ENCODE data around the gene LRRC9. TPM values are rescaled to one million over a fixed set of nuclear protein-coding genes. Genes with fewer than 3 reads are reported as not detected.

Gene LRRC9
- total and polyA plus RNA-seq, 2 of the 13 experiments (the other 11 are each of a cell fraction or from before 2014, with no cell fraction given) = 0.08 to 0.18 TPM

GRCh38 chr14:60085085-60085484, 165.1 kb downstream of the LRRC9 start:
- in situ Hi-C loops (cut with HindIII; ENCODE audit: extremely low pct_ligation_motif_present, low pct_unique_long_range_greater_than_20kb) (no loop called here), intact Hi-C loops (cut with micrococcal nuclease; ENCODE audit: unreplicated experiment) (no loop called here)
- ATAC-seq = no peak
- ChIA-PET CTCF (ENCODE audit: low intra/inter-chr PET ratio, low total read pairs) (no interaction called here), POLR2A (no interaction called here)
- Histone ChIP-seq H3K9me3 (ENCODE audit: low read length) (no peaks in the 10 kb centered on the region), H3K36me3 (replicated peaks in 1 of 2; ENCODE audit: control insufficient read depth in 1 of 2, insufficient read depth in 2 of 2, low read length in 2 of 2) (no peaks in the 10 kb centered on the region), H3K9ac (ENCODE audit: insufficient read depth, low read depth, low read length) (no peak overlapping the region), H3K4me3 (replicated peaks in 1 of 3; ENCODE audit: insufficient read depth in 1 of 3, low read depth in 2 of 3, low read length in 3 of 3) (no peak overlapping the region), H3K79me2 (ENCODE audit: insufficient read depth, low read length) (no peaks in the 10 kb centered on the region), H3K27me3 (ENCODE audit: control insufficient read depth in 1 of 2, insufficient read depth in 2 of 2, low read length in 2 of 2) (no peaks in the 10 kb centered on the region), H4K20me1 (ENCODE audit: insufficient read depth, low read length) (no peaks in the 10 kb centered on the region), H3K4me2 (ENCODE audit: low read depth, low read length) (no peak overlapping the region), H2AFZ (ENCODE audit: low read length) (no peak overlapping the region), H3K4me1 (ENCODE audit: insufficient read depth, low read length) (no peaks in the 10 kb centered on the region), H3K27ac (ENCODE audit: extremely low read length, insufficient read depth, low read length) (no peak overlapping the region)
- FAIRE-seq = no peak
- no peak for DNase-seq (ENCODE audit: low spot score)
- no TSS peak for BruUV-seq (replicated peaks)
- TF ChIP-seq CHD4 (IDR thresholded peaks at IDR 0.05; ENCODE audit: borderline replicate concordance, low read length) (no peak), NRL (CRISPR knock-in tag; IDR thresholded peaks at IDR 0.05; ENCODE audit: borderline replicate concordance) (no peak), CEBPB (IDR thresholded peaks at IDR 0.05; ENCODE audit: borderline replicate concordance, low read depth, low read length) (peak; percentile 35; the same call in 1 of the 2 replicates), NFKB2 (CRISPR knock-in tag; IDR thresholded peaks at IDR 0.05; ENCODE audit: borderline replicate concordance) (no peak)

- in situ Hi-C loops (cut with HindIII; ENCODE audit: extremely low pct_ligation_motif_present, low pct_unique_long_range_greater_than_20kb) = no loop called here
- H3K27ac ChIP-seq (ENCODE audit: extremely low read length, insufficient read depth, low read length) = no peak overlapping the region
- H3K79me2 ChIP-seq (ENCODE audit: insufficient read depth, low read length) = no peaks in the 10 kb centered on the region
- H3K27me3 ChIP-seq (ENCODE audit: control insufficient read depth in 1 of 2, insufficient read depth in 2 of 2, low read length in 2 of 2) = no peaks in the 10 kb centered on the region
- 46% methylated on average over 3 of the region's 3 CpGs for WGBS (ENCODE audit: low lambda C conversion rate)
- H3K9me3 ChIP-seq (ENCODE audit: low read length) = no peaks in the 10 kb centered on the region
- no peak overlapping the region for H3K4me3 ChIP-seq (replicated peaks in 1 of 3; ENCODE audit: insufficient read depth in 1 of 3, low read depth in 2 of 3, low read length in 3 of 3)
- H4K20me1 ChIP-seq (ENCODE audit: insufficient read depth, low read length) = no peaks in the 10 kb centered on the region
- H3K36me3 ChIP-seq (replicated peaks in 1 of 2; ENCODE audit: control insufficient read depth in 1 of 2, insufficient read depth in 2 of 2, low read length in 2 of 2) = no peaks in the 10 kb centered on the region
- H3K4me1 ChIP-seq (ENCODE audit: insufficient read depth, low read length) = no peaks in the 10 kb centered on the region
- TF ChIP-seq RFX3 (CRISPR knock-in tag; IDR thresholded peaks at IDR 0.05) (no peak), MAFK (conservative IDR thresholded peaks at IDR 0.05 in 1 of 2, IDR thresholded peaks at IDR 0.05 in 1 of 2; ENCODE audit: low read length in 2 of 2) (peak in 1 of 2 experiments; percentile 54; a peak in 2 of 4 replicates)
- ChIA-PET CTCF (ENCODE audit: low intra/inter-chr PET ratio, low total read pairs) (no interaction called here), POLR2A (no interaction called here)
- no peak overlapping the region for H3K4me2 ChIP-seq (ENCODE audit: low read depth, low read length)
- DNase-seq (ENCODE audit: low spot score) (no peak), FAIRE-seq (no peak), ATAC-seq (no peak)
- no TSS peak for BruUV-seq (replicated peaks)
- H3K9ac ChIP-seq (ENCODE audit: insufficient read depth, low read depth, low read length) = no peak overlapping the region
- H2AFZ ChIP-seq (ENCODE audit: low read length) = no peak overlapping the region
- intact Hi-C loops (cut with micrococcal nuclease; ENCODE audit: unreplicated experiment) = no loop called here
These were observed 165.7 kb downstream of the LRRC9 start for GRCh38 chr14:60085693-60086092.

Measured in HepG2 (cell line).